ENCODE data around the gene OTOP2.

- TF ChIP-seq, protein P1, sequence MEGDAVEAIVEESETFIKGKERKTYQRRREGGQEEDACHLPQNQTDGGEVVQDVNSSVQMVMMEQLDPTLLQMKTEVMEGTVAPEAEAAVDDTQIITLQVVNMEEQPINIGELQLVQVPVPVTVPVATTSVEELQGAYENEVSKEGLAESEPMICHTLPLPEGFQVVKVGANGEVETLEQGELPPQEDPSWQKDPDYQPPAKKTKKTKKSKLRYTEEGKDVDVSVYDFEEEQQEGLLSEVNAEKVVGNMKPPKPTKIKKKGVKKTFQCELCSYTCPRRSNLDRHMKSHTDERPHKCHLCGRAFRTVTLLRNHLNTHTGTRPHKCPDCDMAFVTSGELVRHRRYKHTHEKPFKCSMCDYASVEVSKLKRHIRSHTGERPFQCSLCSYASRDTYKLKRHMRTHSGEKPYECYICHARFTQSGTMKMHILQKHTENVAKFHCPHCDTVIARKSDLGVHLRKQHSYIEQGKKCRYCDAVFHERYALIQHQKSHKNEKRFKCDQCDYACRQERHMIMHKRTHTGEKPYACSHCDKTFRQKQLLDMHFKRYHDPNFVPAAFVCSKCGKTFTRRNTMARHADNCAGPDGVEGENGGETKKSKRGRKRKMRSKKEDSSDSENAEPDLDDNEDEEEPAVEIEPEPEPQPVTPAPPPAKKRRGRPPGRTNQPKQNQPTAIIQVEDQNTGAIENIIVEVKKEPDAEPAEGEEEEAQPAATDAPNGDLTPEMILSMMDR (IDR thresholded peaks at IDR 0.05), result peak in 1 of 3 donors; percentile 21
- no peak for TF ChIP-seq POLR2A (IDR thresholded peaks at IDR 0.05)
These were observed 7.2 kb upstream of the OTOP2 start for GRCh38 chr17:74916851-74917199.
